Islet precursor cell (in vitro differentiated cells): ENCODE data around the gene PKNOX2.
"Not testable (repeated sequence)": the region's sequence is repeated elsewhere in the genome, so short reads cannot be mapped to it uniquely, and the experiment has no call there.

Source experiments
- DNase-seq: peaks from one replicate; pipeline ENCODE4 v3.0.0-alpha.2; 2018

Gene PKNOX2

GRCh38 chr11:125211191-125211947 is 46.8 kb downstream of the PKNOX2 start:
- DNase-seq, result peak; percentile 73

DNA sequence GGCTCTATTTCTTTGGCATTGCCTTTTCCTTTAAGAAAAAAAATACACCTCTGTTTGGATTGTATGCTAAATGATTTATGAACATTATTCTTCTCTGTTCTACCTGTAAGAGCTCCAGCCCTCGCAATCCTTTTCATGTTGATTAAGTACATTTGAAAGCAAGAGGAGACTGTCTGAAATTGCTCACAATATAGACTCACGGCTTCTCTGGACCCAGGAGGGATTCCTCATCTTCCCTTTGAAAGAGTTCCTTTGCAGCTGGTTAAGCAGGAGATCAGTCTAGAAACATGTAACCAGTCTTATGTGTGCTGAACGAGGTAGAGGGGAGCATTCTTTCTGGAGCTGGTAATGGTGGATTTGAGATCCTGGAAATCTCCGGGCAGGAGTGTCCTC is 47.4 kb downstream of the PKNOX2 start:
- DNase-seq, result no peak

DNA sequence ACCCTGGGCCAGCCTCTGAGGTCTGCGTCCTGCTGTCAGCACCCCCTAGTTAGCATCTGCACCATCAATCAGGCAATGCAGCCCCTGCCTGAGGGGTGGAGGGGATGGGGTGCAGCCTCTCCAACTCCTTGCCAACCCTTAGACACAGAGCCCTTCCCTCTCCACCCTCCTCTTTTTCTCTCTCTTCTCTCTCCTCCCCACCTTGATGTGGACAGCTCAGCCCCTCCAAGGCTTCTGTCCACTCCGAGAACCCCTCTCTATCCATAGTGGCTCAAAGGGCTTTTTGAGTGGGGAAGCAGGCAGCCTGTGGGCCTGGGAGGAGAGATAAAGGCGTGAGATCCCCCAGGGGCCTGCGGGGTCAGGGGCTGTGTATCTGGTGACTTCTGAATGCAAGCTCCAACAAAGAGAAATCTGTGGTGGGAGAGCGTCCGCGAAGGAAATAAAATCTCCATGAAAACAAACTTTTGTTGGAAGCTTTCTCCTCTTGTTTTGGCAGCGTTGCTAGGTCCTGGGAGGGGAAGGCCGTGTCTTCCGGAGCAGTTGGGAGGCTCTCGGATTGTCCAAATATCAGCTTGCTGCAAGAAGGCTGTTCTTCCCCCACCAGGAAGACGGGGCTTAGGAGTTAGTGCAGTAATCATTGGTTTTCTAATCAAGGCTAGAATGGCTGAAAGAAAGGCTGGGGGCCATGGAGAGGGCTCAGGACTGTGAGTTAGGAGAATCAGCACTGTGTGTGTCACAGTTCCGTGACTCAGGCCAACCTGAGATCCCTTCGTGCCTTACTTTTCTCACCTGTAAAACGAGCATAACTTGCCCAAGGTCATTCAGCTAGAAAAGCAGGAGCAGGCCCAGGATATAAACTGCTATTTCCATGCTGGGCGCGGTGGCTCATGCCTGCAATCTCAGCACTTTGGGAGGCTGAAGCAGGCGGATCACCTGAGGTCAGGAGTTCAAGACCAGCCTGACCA is 50.3 kb downstream of the PKNOX2 start:
- no peak for DNase-seq

- no peak for DNase-seq
These were observed 51.4 kb downstream of the PKNOX2 start for GRCh38 chr11:125215976-125216375.

GRCh38 chr11:125218336-125218735 is 53.8 kb downstream of the PKNOX2 start:
- no peak for DNase-seq

DNA sequence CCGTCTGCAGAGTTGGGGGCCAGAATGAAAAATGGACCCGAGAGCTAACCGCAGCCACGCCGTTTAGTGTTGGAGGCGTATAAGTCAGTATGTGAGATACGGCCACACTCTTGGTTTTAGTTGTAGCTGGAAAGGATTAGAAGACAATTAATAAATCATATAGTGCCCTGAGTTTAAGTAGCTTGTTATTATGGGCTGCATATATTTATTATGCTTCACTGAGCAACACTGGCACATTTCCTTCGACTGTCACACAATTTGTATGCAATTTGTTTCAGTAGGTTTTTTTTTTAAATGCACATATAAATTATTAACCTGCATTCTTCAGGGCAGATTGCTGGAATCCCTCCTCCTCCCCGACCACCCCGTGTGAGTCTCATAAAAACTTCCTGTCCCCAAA is 56.9 kb downstream of the PKNOX2 start:
- no peak for DNase-seq

- DNase-seq, result no peak
These were observed 57.9 kb downstream of the PKNOX2 start for GRCh38 chr11:125222494-125222893.

DNA sequence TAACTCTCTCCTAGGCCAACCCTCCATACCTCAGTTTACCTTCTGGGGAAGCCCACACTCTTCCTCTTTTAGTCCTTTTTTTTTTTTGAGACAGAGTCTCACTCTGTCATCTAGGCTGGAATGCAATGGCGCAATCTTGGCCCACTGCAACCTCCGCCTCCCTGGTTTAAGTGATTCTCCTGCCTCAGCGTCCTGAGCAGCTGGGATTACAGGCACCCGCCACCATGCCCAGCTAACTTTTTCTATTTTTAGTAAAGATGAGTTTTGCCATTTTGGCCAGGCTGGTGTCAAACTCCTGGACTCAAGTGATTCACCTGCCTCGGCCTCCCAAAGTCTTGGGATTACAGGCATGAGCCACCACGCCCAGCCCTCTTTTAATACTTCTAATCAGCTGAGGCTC is 58.6 kb downstream of the PKNOX2 start:
- DNase-seq, result not testable (repeated sequence)

DNA sequence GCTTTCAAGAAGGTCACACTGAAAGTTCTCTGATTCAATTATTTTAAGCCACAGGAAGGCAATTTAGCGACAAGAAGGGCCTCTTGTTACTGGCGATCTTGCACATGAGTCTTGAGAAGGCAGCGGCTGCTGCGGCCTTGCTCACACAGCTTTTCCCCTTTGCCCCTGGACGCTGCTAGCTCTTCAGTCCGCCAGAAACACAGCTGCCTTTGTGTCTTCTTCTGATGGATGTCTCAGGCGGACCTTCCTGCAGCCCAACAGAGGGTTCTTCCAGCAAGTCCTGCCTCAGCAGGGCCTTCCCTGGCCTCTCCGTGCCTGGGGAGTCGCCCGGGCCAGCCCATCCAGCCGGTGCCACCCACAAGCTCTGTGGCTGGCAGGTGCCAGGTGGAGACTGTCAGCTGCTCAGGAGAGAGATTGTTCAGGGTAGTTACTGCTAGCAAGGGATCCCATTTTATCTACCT is 59.4 kb downstream of the PKNOX2 start:
- no peak for DNase-seq

DNA sequence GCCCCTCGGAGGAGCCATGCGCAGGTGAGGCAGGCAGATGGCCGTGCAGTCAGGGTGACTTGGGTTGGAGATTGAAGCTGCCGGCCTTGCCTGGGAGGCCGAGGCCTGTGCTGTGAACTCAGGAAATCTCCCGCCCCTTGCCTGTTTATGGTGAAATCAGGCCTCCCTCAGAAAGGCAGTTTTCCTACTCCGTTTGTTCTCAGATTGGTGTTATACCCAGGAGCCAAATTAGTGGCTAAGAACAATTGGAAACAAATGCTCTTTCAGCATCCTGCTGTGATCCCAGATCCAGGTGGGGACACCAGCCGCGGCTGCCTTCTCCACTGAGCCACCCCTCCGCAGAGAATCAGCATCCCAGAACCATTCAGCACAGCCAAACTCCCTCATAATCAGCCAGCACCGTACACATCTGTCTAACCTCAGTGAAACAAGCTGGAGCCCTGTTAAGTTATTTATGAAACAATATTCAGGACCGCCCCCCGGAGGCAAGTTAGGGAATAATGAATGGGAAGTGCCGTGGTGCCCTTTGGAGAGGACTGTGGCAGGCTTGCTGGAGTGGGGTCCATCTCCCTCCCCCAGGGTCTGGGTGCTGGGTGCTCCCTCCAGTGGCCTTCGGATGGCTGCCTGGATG is 60.0 kb downstream of the PKNOX2 start:
- DNase-seq, result peak; percentile 61

GRCh38 chr11:125225401-125225800 is 60.9 kb downstream of the PKNOX2 start:
- DNase-seq, result no peak

GRCh38 chr11:125226031-125226430 is 61.5 kb downstream of the PKNOX2 start:
- no peak for DNase-seq

GRCh38 chr11:125226706-125227105 is 62.2 kb downstream of the PKNOX2 start:
- DNase-seq, result no peak

DNA sequence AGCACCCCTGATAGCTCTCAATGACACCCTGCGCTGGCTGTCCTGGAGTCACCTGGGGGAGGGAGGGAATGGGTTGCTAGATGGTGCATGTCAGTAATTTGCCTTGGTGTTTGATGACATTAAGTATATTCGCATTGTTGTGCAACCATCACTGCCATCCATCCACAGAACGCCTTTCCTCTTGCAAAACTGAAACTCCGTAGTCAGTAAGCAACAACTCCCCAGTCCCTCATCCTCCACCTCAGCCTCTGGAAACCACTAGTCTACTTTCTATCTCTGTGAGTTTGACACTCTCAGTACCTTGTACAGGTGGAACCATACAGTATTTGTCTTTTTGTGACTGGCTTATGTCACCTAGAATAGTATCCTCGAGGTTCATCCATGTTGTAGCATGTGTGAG is 62.6 kb downstream of the PKNOX2 start:
- no peak for DNase-seq

GRCh38 chr11:125228445-125228844 is 63.9 kb downstream of the PKNOX2 start:
- no peak for DNase-seq

- no peak for DNase-seq
These were observed 64.4 kb downstream of the PKNOX2 start for GRCh38 chr11:125228993-125229392.

- no peak for DNase-seq
These were observed 65.4 kb downstream of the PKNOX2 start for GRCh38 chr11:125229916-125230315.

- DNase-seq, result no peak
These were observed 68.6 kb downstream of the PKNOX2 start for GRCh38 chr11:125233116-125233515.

- DNase-seq, result peak; percentile 88
These were observed 69.3 kb downstream of the PKNOX2 start for GRCh38 chr11:125233736-125234275.

DNA sequence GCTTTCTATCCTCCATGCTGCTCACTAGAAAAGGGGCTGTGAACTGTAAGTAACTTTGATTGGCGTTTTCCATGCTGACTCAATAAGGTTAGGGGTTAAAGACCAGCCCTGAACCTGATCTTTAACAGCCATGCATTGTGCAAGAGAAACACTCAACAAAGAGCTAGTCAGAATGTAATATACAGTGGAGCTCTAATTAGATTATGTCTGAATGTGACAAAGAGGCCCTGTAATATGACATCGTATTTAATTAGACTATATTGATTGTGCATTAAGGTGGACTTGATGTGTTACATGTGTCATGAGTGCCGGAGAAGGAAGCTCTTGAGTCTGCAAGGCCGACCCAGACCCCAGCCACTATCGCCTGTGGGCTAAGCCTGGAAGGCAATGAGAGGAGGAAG is 70.5 kb downstream of the PKNOX2 start:
- DNase-seq, result no peak

- no peak for DNase-seq
These were observed 71.7 kb downstream of the PKNOX2 start for GRCh38 chr11:125236072-125236825.
